Hepatocyte (in vitro differentiated cells): ENCODE results near the gene LEP. TPM values are rescaled to one million over a fixed set of nuclear protein-coding genes. Genes with fewer than 3 reads are reported as not detected.

Experiments
- DNase-seq: peaks from one replicate; pipeline ENCODE4 v3.0.0-alpha.2; 2016; ENCODE audit warnings: low spot score
- H2AFZ ChIP-seq: fragments of 200-600 bp; sonication (generic); 2 replicates; pipeline ENCODE4 v1.6.0; 2016; ENCODE audit warnings: antibody characterized with exemption, mild to moderate bottlenecking
- H3K27ac ChIP-seq: fragments of 200-600 bp; sonication (generic); 2 replicates; pipeline ENCODE4 v1.5.1; 2016; ENCODE audit warnings: mild to moderate bottlenecking
- H3K27me3 ChIP-seq: fragments of 200-600 bp; sonication (generic); 2 replicates; pipeline ENCODE4 v1.6.1; 2016
- H3K36me3 ChIP-seq: fragments of 200-600 bp; sonication (generic); replicated peaks from 2 replicates; pipeline ENCODE4 v1.5.1; 2016; ENCODE audit warnings: low read depth; ENCODE audit not compliant: insufficient read depth
- H3K4me1 ChIP-seq: fragments of 200-600 bp; sonication (generic); 2 replicates; pipeline ENCODE4 v1.5.1; 2016; ENCODE audit warnings: mild to moderate bottlenecking, moderate library complexity; ENCODE audit not compliant: insufficient read depth
- H3K4me2 ChIP-seq: fragments of 200-600 bp; sonication (generic); 2 replicates; pipeline ENCODE4 v1.6.0; 2016
- H3K4me3 ChIP-seq: fragments of 200-600 bp; sonication (generic); 2 replicates; pipeline ENCODE4 v1.5.1; 2016; ENCODE audit warnings: mild to moderate bottlenecking
- H3K79me2 ChIP-seq: fragments of 200-600 bp; sonication (generic); 2 replicates; pipeline ENCODE4 v1.6.0; 2017; ENCODE audit warnings: mild to moderate bottlenecking
- H3K9me2 ChIP-seq: fragments of 200-600 bp; sonication (generic); replicated peaks from 2 replicates; pipeline ENCODE4 v1.6.0; 2017; ENCODE audit warnings: mild to moderate bottlenecking; ENCODE audit not compliant: insufficient read depth
- H3K9me3 ChIP-seq: fragments of 200-600 bp; sonication (generic); 2 replicates; pipeline ENCODE4 v1.5.1; 2016; ENCODE audit warnings: low read depth, mild to moderate bottlenecking
- H4K20me1 ChIP-seq: fragments of 200-600 bp; sonication (generic); 2 replicates; pipeline ENCODE4 v1.6.0; 2016; ENCODE audit warnings: mild to moderate bottlenecking; ENCODE audit not compliant: insufficient read depth, poor library complexity, severe bottlenecking
- CTCF ChIP-seq: fragments of 200-600 bp; sonication (generic); IDR thresholded peaks from 2 replicates; pipeline ENCODE4 v1.5.1; 2016; ENCODE audit warnings: antibody characterized with exemption, mild to moderate bottlenecking; ENCODE audit not compliant: poor library complexity
- EZH2 ChIP-seq: fragments of 200-600 bp; sonication (generic); IDR thresholded peaks from 2 replicates; pipeline ENCODE4 v1.6.1; 2016; ENCODE audit warnings: antibody characterized with exemption, mild to moderate bottlenecking, borderline replicate concordance
- EZH2phosphoT487 ChIP-seq: fragments of 200-600 bp; sonication (generic); IDR thresholded peaks from one replicate; pipeline ENCODE4 v1.6.1; 2018; ENCODE audit warnings: antibody characterized with exemption, mild to moderate bottlenecking, low read depth, moderate library complexity; ENCODE audit not compliant: unreplicated experiment, severe bottlenecking
- WGBS: methylation state at CpG from one replicate; pipeline ENCODE4 v1.1.6; 2016; ENCODE audit warnings: low lambda C conversion rate; ENCODE audit errors: missing lambda C conversion rate; 5-methylcytosine and 5-hydroxymethylcytosine counted together
- polyA plus RNA-seq: library from polyadenylated mRNA; unstranded; fragments of >200 nt; fragmentation: Nextera tagmentation; extraction: Ambion mirVana; gene quantifications from 2 replicates; pipeline ENCODE4 v1.2.1, GENCODE V29; 2016
- total RNA-seq: library from RNA; depleted of rRNA; stranded (reverse); fragments of >200 nt; gene quantifications from 2 replicates; pipeline ENCODE4 v1.2.3, GENCODE V29; 2014

LEP gene
- total and polyA plus RNA-seq, 2 experiments from 2014 or later = not detected

- Histone ChIP-seq H4K20me1 (no peaks in the 10 kb centered on the region), H3K4me1 (peaks cover 21% of the 10 kb centered on the region), H3K9me2 (no peaks in the 10 kb centered on the region), H3K4me3 (no peak overlapping the region), H2AFZ (no peak overlapping the region), H3K36me3 (no peaks in the 10 kb centered on the region), H3K4me2 (no peak overlapping the region), H3K27me3 (no peaks in the 10 kb centered on the region), H3K27ac (no peak overlapping the region), H3K9me3 (no peaks in the 10 kb centered on the region), H3K79me2 (no peaks in the 10 kb centered on the region)
- no peak for TF ChIP-seq CTCF
- 91% methylated on average over 31 of the region's 31 CpGs for WGBS
- DNase-seq = no peak
These were observed 29.8 kb downstream of the LEP start for GRCh38 chr7:128270826-128271272.

GRCh38 chr7:128271471-128271941, 30.4 kb downstream of the LEP start:
- H4K20me1 ChIP-seq = no peaks in the 10 kb centered on the region
- TF ChIP-seq EZH2 = no peak
- no peak for TF ChIP-seq EZH2phosphoT487
- TF ChIP-seq CTCF = no peak
- H3K27ac ChIP-seq = no peak overlapping the region
- no peak overlapping the region for H2AFZ ChIP-seq
- H3K4me2 ChIP-seq = no peak overlapping the region
- peaks cover 16% of the 10 kb centered on the region for H3K4me1 ChIP-seq
- 94% methylated on average over 26 of the region's 37 CpGs for WGBS
- no peaks in the 10 kb centered on the region for H3K9me3 ChIP-seq
- H3K36me3 ChIP-seq = no peaks in the 10 kb centered on the region
- H3K9me2 ChIP-seq = no peaks in the 10 kb centered on the region
- H3K79me2 ChIP-seq = no peaks in the 10 kb centered on the region
- no peak for DNase-seq
- no peaks in the 10 kb centered on the region for H3K27me3 ChIP-seq
- no peak overlapping the region for H3K4me3 ChIP-seq

GRCh38 chr7:128271942-128272481, 30.9 kb downstream of the LEP start:
- no peaks in the 10 kb centered on the region for H3K9me2 ChIP-seq
- H3K27me3 ChIP-seq = no peaks in the 10 kb centered on the region
- WGBS = 92% methylated on average over 28 of the region's 30 CpGs
- peaks cover 12% of the 10 kb centered on the region for H3K4me1 ChIP-seq
- H3K4me3 ChIP-seq = no peak overlapping the region
- no peaks in the 10 kb centered on the region for H3K9me3 ChIP-seq
- no peak overlapping the region for H2AFZ ChIP-seq
- no peaks in the 10 kb centered on the region for H4K20me1 ChIP-seq
- H3K27ac ChIP-seq = no peak overlapping the region
- H3K79me2 ChIP-seq = no peaks in the 10 kb centered on the region
- no peak overlapping the region for H3K4me2 ChIP-seq
- no peak for DNase-seq
- H3K36me3 ChIP-seq = no peaks in the 10 kb centered on the region
- TF ChIP-seq EZH2phosphoT487 (no peak), CTCF (no peak), EZH2 (no peak)
